NCI-H460 (cell line): ENCODE measurements around the gene GPHA2. TPM values are rescaled to one million over a fixed set of nuclear protein-coding genes. Genes with fewer than 3 reads are reported as not detected.
"Not testable (repeated sequence)": the region's sequence is repeated elsewhere in the genome, so short reads cannot be mapped to it uniquely, and the experiment has no call there.

Source experiments
- DNase-seq: peaks from one replicate; pipeline ENCODE4 v3.0.0-alpha.2; 2016; ENCODE audit warnings: low read depth; ENCODE audit errors: extremely low read depth
- polyA plus RNA-seq: library from polyadenylated mRNA; depleted of rRNA; stranded (reverse); fragments of >200 nt; gene quantifications from 2 replicates; pipeline ENCODE4 v1.2.3, GENCODE V29; 2014; cell fraction: nucleus; rRNA removed
- total RNA-seq: library from RNA; depleted of rRNA; stranded (reverse); fragments of >200 nt; shearing (Covaris generic); gene quantifications from 2 replicates; pipeline ENCODE4 v1.2.3, GENCODE V29; 2014; rRNA removed

The GPHA2 gene, protein sequence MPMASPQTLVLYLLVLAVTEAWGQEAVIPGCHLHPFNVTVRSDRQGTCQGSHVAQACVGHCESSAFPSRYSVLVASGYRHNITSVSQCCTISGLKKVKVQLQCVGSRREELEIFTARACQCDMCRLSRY
- not detected in 2 replicates for total RNA-seq
- polyA plus RNA-seq: not detected in 2 replicates

DNA sequence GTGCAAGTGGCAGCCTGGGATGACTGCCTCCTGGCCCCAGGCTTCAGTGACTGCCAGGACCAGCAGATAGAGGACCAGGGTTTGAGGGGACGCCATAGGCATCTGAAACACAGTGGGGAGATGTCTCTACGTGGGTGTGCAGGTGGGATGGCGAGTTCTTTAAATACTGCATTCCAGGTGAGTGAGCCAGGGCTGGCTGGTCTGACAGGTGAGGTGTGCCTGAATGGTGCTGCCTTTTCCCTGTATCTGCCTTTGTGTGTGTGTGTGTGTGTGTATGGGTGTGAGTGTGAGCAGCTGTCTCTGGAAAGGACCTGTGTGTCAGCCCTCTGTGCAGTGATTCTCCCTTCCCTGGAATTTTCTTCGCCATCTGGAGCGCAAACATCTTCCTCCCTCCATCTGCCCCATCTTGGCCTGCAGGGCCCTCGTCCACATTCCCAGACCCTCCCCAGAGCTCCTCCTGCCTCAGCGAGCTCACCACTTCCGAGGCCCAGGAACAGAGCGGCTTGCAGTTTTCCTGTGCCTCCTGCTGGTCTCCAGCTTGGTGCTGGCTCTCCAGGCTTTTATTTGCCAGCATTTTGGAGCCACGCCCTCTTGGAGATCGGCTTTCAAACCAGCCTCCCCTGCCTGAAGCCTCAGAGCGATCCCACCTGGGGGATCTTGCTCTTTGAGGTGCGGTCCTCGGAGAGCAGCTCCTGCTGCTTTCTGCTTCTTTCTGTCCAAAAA lies at the start of gene GPHA2:
Gene GPHA2, minus strand, starts transcription at position 535 of the 723 bp plus-strand sequence. Its CDS starts 433 bp downstream, at position 102.
- DNase-seq: no peak

DNA sequence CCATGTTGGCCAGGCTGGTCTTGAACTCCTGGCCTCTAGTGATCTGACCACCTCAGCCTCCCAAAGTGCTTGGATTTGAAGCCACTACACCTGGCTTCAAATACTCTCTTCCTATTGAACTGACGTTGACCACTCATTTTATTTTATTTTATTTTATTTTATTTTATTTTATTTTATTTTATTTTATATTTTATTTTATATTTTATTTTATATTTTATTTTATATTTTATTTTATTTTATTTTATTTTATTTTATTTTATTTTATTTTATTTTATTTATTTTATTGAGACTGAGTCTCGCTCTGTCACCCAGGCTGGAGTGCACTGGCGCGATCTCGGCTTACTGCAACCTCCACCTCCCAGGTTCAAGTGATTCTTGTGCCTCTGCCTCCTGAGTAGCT lies 47.6 kb upstream of the GPHA2 start:
- DNase-seq: not testable (repeated sequence)

DNA sequence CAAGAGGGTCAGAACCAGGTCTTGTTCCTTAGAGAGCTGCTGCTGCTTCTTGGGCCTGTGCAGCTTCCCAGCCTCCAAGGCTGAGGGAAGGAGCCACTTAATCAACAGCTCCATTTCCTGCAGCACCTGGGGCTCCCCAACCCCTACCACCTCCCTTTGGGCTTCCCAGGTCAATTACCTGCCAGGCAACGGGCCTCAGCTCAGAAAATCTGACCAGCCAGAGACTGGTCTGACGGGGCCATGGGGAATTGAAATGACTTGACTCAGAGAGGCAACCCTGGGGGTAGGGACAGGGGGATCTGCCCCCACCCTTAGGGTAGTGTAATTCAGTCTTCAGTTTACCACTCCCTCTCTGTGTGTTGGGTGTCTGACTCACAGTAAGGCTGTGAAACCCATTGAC lies 41.0 kb upstream of the GPHA2 start:
- no peak for DNase-seq

DNA sequence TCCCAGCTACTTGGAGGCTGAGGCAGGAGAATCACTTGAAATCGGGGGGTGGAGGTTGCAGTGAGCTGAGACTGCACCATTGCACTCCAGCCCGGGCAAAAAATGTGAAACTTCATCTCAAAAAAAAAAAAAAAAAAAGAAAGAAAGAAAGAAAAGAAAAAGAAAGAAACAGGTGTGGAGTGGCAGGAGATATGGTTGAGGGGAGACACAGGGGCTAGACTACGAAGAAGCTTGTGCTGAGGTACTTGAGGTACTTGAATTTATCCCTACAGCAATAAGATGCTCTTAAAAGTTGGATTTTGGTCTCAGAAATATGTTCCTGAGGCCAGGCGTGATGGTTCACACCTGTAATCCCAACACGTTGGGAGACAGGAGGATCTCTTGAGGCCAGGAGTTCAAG lies 38.4 kb upstream of the GPHA2 start:
- no peak for DNase-seq

DNA sequence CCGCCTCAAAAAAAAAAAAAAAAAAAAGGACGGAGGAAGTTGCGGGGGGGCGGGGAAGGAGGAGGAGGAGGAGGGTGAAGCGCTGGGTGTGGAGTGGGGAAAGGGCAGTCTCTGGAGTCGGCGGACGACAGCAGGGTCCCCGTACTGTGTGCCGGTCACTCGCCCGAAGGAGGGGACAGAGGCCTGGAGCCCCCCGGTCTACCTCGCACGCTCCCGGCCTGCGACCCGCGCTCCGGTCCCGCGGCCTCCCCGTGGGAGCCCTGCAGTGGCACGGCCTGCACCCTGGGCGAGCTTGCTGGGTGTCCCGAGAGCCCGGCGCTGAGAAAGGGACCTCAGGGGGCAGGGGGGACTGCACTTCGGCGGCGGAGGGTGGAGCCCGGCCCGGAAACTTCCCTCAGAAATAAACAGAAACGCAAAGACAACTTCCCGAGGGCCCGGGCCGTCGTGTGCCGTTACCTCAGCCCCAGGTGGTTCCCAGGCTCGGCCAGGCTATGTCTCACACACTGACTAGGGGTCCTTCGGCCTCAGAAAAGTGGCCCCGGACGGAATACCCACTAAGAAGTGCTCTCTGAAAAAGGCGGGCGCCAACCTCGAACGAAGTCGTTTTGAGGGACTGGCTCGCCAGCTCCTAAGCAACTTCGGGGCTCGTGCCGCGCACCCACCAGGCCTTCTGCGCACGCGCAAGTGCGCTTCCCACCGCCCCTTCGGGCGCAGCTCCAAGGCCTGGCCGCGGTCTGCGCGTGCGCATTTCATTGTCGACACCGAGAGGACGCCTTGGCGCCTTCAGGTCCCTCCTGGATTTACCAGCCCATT lies 35.9 kb upstream of the GPHA2 start, which contains the start of gene MAJIN:
Gene MAJIN, minus strand, starts transcription at position 688 of the 813 bp plus-strand sequence. CDS start 12,703 bp downstream, outside the sequence.
- DNase-seq: no peak

DNA sequence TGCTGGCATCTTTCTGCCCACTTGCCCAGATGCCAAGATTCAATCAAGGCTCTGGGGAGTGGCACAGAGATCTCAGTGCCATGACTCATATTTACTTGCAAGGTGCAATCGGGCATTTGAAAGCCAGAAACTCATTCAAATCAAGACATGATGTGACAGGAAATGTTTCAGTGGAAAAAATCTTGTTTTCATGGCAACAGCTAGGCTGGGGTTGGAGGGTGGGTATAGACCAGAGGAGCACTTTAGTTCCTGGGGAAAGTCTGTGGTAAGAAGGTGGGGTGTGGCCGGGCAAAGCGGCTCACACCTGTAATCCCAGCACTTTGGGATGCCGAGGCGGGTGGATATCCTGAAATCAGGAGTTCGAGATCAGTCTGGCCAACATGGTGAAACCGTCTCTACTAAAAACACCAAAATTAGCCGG lies 35.0 kb upstream of the GPHA2 start:
- no peak for DNase-seq

DNA sequence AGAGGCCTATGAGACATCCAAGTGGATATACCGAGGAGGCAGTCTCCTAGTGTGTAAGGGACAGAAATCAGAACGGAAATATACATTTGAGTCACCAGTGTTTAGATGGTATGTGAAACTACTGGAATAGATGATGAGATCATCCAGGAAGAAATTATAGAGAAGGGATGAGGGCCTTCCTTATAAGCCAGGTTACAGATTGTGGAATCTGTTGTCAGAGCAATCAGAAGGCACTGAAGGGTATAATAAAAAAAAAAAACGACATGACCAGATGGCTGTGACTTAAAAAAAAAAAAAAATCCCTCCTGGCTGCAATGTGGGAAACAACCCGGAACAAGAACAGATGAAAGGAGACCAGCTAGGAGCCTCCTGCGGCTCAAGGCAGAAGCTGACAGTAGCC lies 33.5 kb upstream of the GPHA2 start:
- no peak for DNase-seq

DNA sequence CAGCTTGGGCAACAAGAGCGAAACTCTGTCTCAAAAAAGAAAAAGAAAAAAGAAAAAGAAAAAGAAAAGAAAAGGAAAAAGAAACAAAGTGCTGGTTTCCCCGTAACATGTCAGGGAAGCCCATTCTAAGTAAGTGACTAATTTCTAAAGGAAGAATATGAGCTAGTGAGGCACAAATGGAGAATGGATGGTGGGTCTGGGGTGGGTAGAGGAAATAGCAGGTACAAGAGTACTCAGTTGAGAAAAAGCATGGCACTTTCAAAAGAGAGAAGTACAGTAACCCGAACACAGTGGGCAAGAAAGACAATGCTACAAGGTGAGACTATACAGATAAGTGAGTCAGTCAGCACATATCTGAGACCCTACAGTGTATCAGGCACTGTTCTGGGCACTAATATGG lies 31.7 kb upstream of the GPHA2 start:
- no peak for DNase-seq

DNA sequence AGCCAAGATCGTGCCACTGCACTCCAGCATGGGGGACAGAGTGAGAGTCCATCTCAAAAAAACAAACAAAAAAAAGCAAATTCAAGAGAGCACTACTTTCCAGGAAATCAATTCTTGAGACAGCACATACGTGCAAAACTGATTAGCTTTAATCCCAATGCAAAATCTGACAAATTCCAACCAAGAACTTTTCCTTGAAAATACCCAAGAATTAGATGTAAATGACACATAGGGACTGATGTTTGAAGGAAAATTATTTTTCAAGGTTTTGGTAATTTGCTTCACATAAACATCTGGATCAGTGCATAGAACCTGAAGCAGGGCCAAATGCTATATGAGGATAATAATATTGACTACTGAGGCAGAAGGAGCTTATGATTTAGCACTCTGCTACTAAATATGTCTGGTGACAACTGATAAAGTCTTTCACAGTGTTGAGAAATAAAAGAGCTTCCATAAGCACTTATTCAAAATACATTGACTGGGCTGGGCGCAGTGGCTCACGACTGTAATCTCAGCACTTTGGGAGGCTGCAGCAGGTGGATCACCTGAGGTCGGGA lies 27.5 kb upstream of the GPHA2 start:
- DNase-seq: no peak

DNA sequence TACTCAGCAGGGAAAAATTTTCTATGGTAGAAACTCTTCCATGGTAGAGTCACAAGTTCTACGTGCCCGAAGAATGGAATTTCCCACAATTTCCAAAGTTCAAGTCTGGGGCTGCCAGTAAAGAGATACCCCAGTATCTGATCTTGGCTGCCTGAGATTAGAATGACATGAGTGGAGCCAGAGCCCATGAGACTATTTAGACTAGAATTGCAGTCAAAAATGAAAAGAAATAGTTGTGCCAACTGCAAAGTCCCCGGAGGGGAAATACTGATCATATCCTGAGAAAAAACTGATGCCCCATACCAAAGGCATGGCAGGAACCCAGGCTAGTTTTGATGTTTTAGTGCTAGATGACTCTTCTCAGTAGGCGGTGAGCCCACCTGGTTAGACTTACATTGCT lies 25.0 kb upstream of the GPHA2 start:
- DNase-seq: no peak

DNA sequence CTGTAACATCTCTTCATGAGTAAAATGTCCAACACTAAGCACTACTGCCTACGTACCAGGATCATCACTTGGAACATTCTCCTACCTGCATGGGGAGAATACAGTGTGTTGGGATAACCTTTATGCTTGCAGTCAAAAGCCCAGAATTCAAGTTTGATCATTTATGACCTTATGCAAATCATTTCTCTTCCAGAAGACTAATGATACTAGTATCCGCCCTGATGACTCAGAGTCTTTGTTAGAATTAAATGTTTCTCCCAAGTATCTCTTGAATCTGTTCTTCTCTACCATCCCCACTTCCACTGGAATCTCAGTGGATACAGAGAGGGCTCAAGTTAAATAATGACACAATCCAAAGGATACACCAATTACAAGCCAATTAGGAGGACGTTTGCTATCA lies 23.8 kb upstream of the GPHA2 start:
- no peak for DNase-seq

DNA sequence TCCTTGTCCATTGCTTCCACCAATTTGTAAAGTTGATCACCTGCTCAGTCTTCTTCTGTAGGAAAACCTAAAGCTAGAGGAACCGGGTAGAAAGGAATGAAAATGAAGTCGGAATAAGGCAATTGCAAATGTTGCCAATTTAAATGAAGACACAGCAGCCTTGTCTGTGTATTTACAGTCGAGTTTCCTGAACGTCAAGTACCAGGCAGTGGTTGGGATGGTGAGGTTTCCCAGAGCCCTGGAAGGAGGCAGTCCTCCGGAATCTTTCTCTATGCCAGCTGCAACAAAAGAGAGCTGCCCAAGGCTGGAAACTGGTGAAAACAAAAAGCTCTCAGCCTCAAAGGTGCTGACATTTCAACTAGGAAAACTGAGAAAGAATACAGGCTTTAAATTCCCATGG lies 18.5 kb upstream of the GPHA2 start:
- DNase-seq: no peak

DNA sequence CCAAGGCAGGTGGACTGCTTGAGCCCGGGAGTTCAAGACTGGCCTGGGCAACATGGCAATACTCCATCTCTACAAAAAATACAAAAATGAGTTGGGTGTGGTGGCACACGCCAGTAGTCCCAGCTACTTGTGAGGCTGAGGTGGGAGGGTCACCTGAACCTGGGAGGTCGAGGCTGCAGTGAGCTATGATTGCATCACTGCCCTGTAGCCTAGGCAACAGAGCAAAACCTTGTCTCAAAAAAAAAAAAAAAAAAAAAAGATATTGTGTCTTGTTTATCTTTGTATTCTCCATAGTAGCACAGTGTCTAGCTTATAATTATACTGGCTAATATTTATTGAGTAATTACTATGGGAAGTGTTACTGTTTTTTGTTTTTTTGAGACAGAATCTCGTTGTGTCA lies 15.8 kb upstream of the GPHA2 start:
- DNase-seq: no peak

DNA sequence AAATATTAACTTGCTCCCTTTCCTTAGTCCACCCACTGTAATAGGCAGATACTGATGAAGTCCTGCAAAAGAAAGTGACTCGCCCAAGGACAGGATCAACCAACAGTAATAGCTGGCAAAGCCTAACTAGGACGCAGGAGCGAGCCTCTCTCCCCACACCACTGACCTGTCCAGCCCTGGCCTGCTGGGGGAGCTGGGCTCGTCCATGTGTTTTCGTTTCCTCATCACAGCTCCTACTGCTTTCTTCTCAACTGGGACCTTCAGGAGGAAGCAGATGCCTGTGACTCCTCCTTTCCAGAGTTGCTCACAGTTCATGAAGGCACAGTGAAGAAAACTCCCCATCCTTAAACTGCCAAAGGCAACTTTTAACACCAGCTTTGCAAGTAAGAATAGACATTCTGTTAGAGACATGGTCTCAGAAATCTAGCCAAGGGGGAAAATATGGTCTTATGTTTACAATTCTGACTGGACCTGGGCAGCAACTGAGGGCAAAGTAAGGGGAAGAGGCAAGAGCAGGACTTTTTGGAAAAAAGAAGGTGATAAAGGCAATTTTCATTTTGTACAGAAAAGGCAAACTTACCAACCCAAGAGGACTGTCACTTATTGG lies 11.6 kb upstream of the GPHA2 start:
- no peak for DNase-seq

DNA sequence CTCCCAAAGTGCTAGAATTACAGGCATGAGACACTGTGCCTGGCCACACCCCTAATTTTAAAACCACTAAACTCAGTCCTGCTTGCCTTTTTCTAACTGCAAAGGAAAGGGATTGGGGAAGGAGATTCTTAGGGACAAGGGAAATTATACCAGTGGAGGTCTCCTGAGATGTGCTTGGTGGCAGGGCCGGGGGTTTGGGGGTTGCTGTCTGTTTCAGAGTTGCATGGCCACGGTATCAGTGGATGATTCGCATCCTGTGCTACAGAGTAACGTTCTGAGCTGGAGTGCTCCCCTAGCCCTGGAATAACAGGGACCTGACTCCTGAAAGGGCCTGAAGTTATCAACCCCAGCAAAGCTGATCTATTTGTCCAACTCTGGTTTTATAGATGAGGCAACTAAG lies 846 bp upstream of the GPHA2 start:
- no peak for DNase-seq

DNA sequence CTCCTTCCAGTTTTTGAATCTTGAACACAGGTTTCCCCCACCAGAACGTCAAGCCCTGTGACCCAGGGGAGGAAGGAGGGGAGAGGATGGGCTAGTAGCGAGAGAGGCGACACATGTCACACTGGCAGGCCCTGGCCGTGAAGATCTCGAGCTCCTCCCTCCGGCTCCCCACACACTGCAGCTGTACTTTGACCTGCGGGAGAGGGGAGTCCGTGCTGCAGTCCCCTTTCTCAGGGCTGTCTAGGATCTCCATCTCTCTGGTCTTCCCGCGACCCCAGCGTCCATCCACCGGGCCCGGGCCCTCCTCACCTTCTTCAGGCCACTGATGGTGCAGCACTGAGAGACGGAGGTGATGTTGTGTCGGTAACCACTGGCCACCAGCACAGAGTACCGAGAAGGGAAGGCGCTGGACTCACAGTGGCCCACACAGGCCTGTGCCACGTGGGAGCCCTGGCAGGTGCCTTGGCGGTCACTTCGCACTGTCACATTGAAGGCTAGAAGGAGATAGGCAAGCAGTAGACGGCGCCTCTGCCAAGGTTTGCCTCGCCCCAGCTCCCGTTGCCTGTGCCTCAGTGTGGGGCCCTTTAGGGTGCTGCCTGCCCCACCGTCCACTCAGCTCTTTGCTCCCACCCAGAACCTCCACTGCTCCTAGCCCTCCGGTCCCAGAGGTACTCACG lies 873 bp downstream of the GPHA2 start:
- no peak for DNase-seq

DNA sequence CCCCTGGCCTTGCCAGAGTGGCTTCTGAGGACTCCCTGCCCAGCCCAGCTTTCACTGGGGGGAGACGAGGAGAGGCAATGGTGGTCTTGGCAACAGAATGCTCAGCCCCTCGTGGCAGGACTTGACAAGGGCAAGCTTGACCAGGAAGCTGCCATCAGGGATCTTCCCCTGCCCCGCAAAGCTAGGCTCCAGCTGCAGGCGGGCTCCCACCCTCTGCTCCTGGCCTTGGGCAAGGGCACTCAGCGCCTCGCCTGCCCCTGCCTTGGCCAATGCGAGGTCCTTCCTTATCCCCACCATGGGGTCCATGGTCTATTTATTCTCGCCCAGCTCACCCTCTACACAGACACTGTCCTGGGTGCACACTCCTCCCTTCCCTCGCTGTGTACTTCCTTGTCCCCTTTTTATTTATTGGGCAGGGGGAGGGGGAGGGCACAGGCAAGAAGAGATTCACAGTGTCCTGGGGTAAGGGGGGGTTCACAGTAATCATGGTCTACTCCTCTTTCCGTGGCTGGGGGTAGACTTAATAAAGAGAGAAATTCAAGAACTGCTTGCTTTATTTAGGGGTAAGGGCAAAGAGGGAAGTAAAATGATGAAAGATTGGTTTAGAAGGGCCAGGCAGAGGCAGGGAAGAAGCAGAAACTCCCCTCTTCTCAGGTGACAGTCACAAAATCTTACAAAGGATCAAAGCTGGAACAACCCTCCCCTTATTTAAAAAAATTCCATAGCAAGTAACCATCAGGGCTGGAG lies 1.6 kb downstream of the GPHA2 start:
- no peak for DNase-seq

DNA sequence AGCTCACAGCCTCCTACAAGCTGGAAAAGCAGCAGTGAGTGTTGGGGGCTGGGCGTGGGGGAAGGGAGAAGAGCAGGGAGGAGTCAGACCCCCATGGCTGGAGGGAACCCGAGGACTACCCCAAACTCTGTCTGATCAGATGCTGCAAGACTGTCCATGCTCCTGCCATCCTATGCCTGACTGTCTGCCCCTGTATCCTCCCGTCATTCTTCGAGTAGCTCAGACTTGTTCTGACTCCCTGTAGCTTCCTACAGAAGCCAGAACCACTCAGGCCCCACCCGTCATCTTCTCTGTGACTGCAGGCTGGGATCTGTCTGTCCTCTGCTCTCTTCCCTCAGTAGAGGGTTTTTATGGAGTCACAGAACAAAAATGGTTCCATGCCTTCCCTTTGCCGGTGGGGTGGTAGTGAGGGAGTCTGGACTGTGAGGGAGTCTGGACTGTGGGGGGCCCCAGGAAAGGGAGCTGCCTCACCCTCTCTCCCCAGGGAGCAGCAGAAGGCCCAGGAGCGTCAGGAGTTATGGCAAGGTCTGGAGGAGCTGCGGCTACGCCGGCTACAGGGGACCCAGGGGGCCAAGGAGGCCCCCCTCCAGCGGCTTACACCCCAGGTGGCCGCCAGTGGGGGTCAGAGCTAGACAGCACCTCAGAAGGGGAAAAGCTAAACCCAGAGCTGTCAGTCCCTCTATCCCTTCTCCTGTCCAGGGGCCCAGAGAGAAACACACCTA lies 2.3 kb downstream of the GPHA2 start:
- DNase-seq: no peak

DNA sequence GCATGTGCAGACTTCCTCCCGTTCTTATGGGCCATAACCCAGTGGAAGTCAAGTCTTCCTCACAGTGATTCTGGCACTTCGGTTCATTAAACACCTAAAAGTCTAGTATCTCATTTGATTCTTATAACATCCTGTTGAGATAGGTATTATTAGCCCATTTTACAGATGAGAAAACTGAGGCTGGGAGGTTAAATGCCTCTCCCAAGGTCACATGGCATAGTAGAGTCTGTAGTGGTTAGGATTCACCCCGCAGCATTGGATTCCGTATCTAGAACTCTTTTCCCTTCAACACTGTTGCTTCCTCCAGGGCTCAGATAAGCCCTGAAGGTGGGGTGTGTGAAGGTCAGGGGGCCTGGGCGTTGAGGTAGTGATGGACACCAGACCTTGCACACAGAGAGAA lies 3.4 kb downstream of the GPHA2 start:
- no peak for DNase-seq
